ENCODE measurements around the gene PHLDB1.

DNA sequence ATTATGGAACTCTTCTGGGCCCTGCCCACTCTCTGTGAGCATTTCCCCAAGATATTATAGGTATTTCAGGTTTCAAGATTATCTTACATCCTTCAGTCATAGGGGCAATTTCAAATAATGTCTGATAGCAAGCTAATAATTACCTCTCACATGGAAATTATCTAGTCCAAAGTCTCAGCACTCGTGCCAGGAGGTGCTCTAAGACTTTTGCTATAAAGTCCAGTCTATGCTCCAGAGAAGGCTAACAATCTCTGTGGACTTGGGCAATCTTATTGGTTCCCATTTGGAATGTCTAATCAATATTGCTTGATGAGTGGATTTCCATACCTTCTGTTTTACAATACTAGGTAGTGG lies 66.6 kb downstream of the PHLDB1 start:
- TF ChIP-seq, protein P1, sequence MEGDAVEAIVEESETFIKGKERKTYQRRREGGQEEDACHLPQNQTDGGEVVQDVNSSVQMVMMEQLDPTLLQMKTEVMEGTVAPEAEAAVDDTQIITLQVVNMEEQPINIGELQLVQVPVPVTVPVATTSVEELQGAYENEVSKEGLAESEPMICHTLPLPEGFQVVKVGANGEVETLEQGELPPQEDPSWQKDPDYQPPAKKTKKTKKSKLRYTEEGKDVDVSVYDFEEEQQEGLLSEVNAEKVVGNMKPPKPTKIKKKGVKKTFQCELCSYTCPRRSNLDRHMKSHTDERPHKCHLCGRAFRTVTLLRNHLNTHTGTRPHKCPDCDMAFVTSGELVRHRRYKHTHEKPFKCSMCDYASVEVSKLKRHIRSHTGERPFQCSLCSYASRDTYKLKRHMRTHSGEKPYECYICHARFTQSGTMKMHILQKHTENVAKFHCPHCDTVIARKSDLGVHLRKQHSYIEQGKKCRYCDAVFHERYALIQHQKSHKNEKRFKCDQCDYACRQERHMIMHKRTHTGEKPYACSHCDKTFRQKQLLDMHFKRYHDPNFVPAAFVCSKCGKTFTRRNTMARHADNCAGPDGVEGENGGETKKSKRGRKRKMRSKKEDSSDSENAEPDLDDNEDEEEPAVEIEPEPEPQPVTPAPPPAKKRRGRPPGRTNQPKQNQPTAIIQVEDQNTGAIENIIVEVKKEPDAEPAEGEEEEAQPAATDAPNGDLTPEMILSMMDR (IDR thresholded peaks at IDR 0.05; ENCODE audit: low read depth, low read length, missing input control) = no peak
- TF ChIP-seq YY1 (IDR thresholded peaks at IDR 0.05) = no peak
- TF ChIP-seq GABPA (IDR thresholded peaks at IDR 0.05 in 1 of 2, conservative IDR thresholded peaks at IDR 0.05 in 1 of 2) = no peak
- TF ChIP-seq, protein P2, sequence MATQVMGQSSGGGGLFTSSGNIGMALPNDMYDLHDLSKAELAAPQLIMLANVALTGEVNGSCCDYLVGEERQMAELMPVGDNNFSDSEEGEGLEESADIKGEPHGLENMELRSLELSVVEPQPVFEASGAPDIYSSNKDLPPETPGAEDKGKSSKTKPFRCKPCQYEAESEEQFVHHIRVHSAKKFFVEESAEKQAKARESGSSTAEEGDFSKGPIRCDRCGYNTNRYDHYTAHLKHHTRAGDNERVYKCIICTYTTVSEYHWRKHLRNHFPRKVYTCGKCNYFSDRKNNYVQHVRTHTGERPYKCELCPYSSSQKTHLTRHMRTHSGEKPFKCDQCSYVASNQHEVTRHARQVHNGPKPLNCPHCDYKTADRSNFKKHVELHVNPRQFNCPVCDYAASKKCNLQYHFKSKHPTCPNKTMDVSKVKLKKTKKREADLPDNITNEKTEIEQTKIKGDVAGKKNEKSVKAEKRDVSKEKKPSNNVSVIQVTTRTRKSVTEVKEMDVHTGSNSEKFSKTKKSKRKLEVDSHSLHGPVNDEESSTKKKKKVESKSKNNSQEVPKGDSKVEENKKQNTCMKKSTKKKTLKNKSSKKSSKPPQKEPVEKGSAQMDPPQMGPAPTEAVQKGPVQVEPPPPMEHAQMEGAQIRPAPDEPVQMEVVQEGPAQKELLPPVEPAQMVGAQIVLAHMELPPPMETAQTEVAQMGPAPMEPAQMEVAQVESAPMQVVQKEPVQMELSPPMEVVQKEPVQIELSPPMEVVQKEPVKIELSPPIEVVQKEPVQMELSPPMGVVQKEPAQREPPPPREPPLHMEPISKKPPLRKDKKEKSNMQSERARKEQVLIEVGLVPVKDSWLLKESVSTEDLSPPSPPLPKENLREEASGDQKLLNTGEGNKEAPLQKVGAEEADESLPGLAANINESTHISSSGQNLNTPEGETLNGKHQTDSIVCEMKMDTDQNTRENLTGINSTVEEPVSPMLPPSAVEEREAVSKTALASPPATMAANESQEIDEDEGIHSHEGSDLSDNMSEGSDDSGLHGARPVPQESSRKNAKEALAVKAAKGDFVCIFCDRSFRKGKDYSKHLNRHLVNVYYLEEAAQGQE (IDR thresholded peaks at IDR 0.05) = no peak
- TF ChIP-seq SP1 (IDR thresholded peaks at IDR 0.05) = peak; percentile 7
- TF ChIP-seq, protein P3, sequence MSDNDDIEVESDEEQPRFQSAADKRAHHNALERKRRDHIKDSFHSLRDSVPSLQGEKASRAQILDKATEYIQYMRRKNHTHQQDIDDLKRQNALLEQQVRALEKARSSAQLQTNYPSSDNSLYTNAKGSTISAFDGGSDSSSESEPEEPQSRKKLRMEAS (IDR thresholded peaks at IDR 0.05) = no peak
- no peak for TF ChIP-seq RXRA (IDR thresholded peaks at IDR 0.05)
- TF ChIP-seq TAF1 (conservative IDR thresholded peaks at IDR 0.05) = no peak
- no peak for TF ChIP-seq FOXA1 (IDR thresholded peaks at IDR 0.05)
- TF ChIP-seq, protein P4, sequence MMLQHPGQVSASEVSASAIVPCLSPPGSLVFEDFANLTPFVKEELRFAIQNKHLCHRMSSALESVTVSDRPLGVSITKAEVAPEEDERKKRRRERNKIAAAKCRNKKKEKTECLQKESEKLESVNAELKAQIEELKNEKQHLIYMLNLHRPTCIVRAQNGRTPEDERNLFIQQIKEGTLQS (IDR thresholded peaks at IDR 0.05) = no peak
- TF ChIP-seq JUND (IDR thresholded peaks at IDR 0.05) = no peak
- TF ChIP-seq HNF4G (IDR thresholded peaks at IDR 0.05) = no peak
- no peak for TF ChIP-seq RAD21 (IDR thresholded peaks at IDR 0.05)
- no peak for TF ChIP-seq EGR1 (IDR thresholded peaks at IDR 0.05; ENCODE audit: low read depth in 2 of 2)
